ENCODE measurements around the gene RBMS3.

DNA sequence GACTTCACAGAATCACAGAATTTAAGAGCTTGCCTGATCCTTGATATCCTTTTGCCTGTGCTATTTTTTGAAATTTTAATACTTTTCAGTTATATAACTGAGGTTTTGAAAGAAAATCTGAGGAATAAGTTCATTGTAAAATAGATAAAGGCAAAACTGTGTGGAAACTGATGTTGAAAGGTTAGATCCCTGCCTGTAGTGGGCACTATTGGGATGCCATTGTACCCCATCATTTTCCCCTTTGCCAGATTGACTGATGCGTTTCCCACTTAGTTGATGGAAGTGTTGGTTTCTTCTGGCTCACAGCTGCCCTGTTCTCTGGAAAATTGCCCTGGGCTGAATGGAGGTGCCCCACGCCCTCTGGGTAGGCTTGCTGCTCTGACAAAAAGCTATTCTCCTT lies 387.9 kb downstream of the RBMS3 start:
- peak; percentile 41; the same call in 1 of the 2 replicates for TF ChIP-seq CTCF (conservative IDR thresholded peaks at IDR 0.05; ENCODE audit: low read length)
- TF ChIP-seq EZH2phosphoT487 (IDR thresholded peaks at IDR 0.05; ENCODE audit: borderline replicate concordance, low read depth, low read length): no peak

Data from OCI-LY7 (cell line).